ENCODE measurements around the gene ERGIC3. TPM values are rescaled to one million over a fixed set of nuclear protein-coding genes. Genes with fewer than 3 reads are reported as not detected.

The ERGIC3 gene
- total and polyA plus RNA-seq, 2 of the 13 experiments (the other 11 are each of a cell fraction or from before 2014, with no cell fraction given), result 407 to 670 TPM

- TF ChIP-seq AFF4 (CRISPR knock-in tag; IDR thresholded peaks at IDR 0.05) (no peak), GABPB1 (CRISPR knock-in tag; IDR thresholded peaks at IDR 0.05) (peak; percentile 57), DNMT3B (CRISPR knock-in tag; conservative IDR thresholded peaks at IDR 0.05) (no peak), ZNF776 (CRISPR knock-in tag; IDR thresholded peaks at IDR 0.05) (peak; percentile 94; the same call in 1 of the 2 replicates), ZNF264 (CRISPR knock-in tag; IDR thresholded peaks at IDR 0.05) (no peak), E2F1 (CRISPR knock-in tag; IDR thresholded peaks at IDR 0.05) (0 out of 2 replicates have a peak, but pooled peaks have one; percentile 50), SRSF9 (IDR thresholded peaks at IDR 0.05; ENCODE audit: borderline replicate concordance, insufficient read depth, low read depth, low read length, poor library complexity, severe bottlenecking) (no peak), SMARCE1 (IDR thresholded peaks at IDR 0.05; ENCODE audit: borderline replicate concordance) (no peak), HOXD1 (CRISPR knock-in tag; IDR thresholded peaks at IDR 0.05) (no peak; the same call in 1 of the 2 replicates), ZNF749 (CRISPR knock-in tag; IDR thresholded peaks at IDR 0.05; ENCODE audit: borderline replicate concordance) (peak; percentile 79; the same call in 1 of the 2 replicates), NFAT5 (CRISPR knock-in tag; IDR thresholded peaks at IDR 0.05) (peak; percentile 83), JUN (CRISPR knock-in tag; IDR thresholded peaks at IDR 0.05) (no peak), MAFG (CRISPR knock-in tag; IDR thresholded peaks at IDR 0.05) (no peak; the same call in 1 of the 2 replicates), SKI (IDR thresholded peaks at IDR 0.05; ENCODE audit: partially characterized antibody) (no peak), NPAS2 (CRISPR knock-in tag; IDR thresholded peaks at IDR 0.05; ENCODE audit: borderline replicate concordance) (no peak), FOXP1 (IDR thresholded peaks at IDR 0.05) (no peak), FOXP1 (CRISPR knock-in tag; IDR thresholded peaks at IDR 0.05) (no peak), ZNF44 (CRISPR knock-in tag; IDR thresholded peaks at IDR 0.05) (no peak), HNRNPUL1 (IDR thresholded peaks at IDR 0.05; ENCODE audit: low read depth, low read length) (no peak)
Measured at GRCh38 chr20:35600993-35601973, 59.4 kb downstream of the ERGIC3 start (continued).
